HCT116 (cell line): ENCODE results near the gene SLC6A7. TPM values are rescaled to one million over a fixed set of nuclear protein-coding genes. Genes with fewer than 3 reads are reported as not detected.

Experiments used
- ATAC-seq: fragments of 200-7000 bp; cut with Tn5 transposase; 2 replicates; pipeline ENCODE4 v1.9.1; 2020; ENCODE audit warnings: mild to moderate bottlenecking, moderate library complexity
- BruUV-seq: library from RNA; stranded (reverse); fragments of 400-500 nt; replicated peaks from 2 replicates; lab custom pipeline; 2021; lab: Mats Ljungman, UMichigan
- CTCF ChIA-PET: fragments of 300-600 bp; sonication (Branson Sonifier 250); formaldehyde crosslinking; loops from one replicate; lab custom pipeline; 2021; ENCODE audit warnings: antibody characterized with exemption; lab: Charles Lee
- POLR2A ChIA-PET: fragments of 300-600, 350-600 bp; sonication (Branson Sonifier 250); formaldehyde crosslinking; loops from one replicate; lab custom pipeline; 2021; ENCODE audit warnings: antibody characterized with exemption; lab: Charles Lee
- RAD21 ChIA-PET, 2 experiments: fragments of 300-600 bp; sonication (Branson Sonifier 250); formaldehyde crosslinking; loops; one replicate each; lab custom pipeline; 2023; ENCODE audit warnings: low total read pairs in 2 of 2; ENCODE audit not compliant: uncharacterized antibody in 2 of 2, unreplicated experiment in 2 of 2, low non-redundant PET in 1 of 2; lab: Charles Lee
- DNase-seq: peaks from one replicate; pipeline ENCODE4 v3.0.0-alpha.2; 2010; ENCODE audit warnings: low read depth, low spot score
- H2AFZ ChIP-seq: fragments of 200-600 bp; shearing (Covaris generic), sonication (generic); 2 replicates; pipeline ENCODE4 v1.6.1; 2017; ENCODE audit warnings: low read depth, mixed run types, mixed read lengths, antibody characterized with exemption, low read length; ENCODE audit not compliant: poor library complexity, severe bottlenecking
- H3K27ac ChIP-seq: 2 replicates; pipeline ENCODE4 v1.5.1; 2012; ENCODE audit warnings: low read depth, low read length
- H3K27me3 ChIP-seq: fragments of 200-600 bp; sonication (generic); 2 replicates; pipeline ENCODE4 v1.6.1; 2016; ENCODE audit warnings: mixed run types, low read length, mixed read lengths; ENCODE audit not compliant: insufficient read depth
- H3K36me3 ChIP-seq, 2 experiments: fragments of 200-500 bp in 1 of 2; fragments of 200-600 bp in 1 of 2; sonication (Bioruptor generic) in 1 of 2; sonication (generic) in 1 of 2; 2 replicates each; pipeline versions ENCODE4 v1.5.1 to v1.6.1; 2014 to 2016; ENCODE audit warnings: low read length in 2 of 2, inconsistent platforms in 1 of 2, mixed read lengths in 1 of 2, mixed run types in 1 of 2; ENCODE audit not compliant: insufficient read depth in 2 of 2, control insufficient read depth in 1 of 2
- H3K4me1 ChIP-seq, 2 experiments: fragments of 200-600 bp in 1 of 2; sonication (generic) in 1 of 2; 2 replicates each; pipeline versions ENCODE4 v1.5.1 to v1.6.1; 2012 to 2017; ENCODE audit warnings: low read length in 2 of 2, inconsistent platforms in 1 of 2, mild to moderate bottlenecking in 1 of 2, mixed read lengths in 1 of 2, mixed run types in 1 of 2, moderate library complexity in 1 of 2; ENCODE audit not compliant: insufficient read depth in 2 of 2, control insufficient read depth in 1 of 2
- H3K4me2 ChIP-seq: fragments of 200-600 bp; sonication (generic); 2 replicates; pipeline ENCODE4 v1.6.1; 2017; ENCODE audit warnings: mixed run types, low read length, mixed read lengths
- H3K4me3 ChIP-seq, 2 experiments: fragments of 200-600 bp in 1 of 2; sonication (generic) in 1 of 2; replicated peaks in 1 of 2; 2 replicates each; pipeline ENCODE4 v1.5.1; 2011 to 2016; ENCODE audit warnings: low read length in 2 of 2, control low read depth in 1 of 2, low read depth in 1 of 2, mild to moderate bottlenecking in 1 of 2, mixed read lengths in 1 of 2, mixed run types in 1 of 2
- H3K79me2 ChIP-seq: fragments of 200-600 bp; sonication (generic); 2 replicates; pipeline ENCODE4 v1.6.1; 2017; ENCODE audit warnings: mild to moderate bottlenecking, mixed run types, low read length, moderate library complexity, mixed read lengths; ENCODE audit not compliant: insufficient read depth
- H3K9ac ChIP-seq: fragments of 200-600 bp; sonication (generic); 2 replicates; pipeline ENCODE4 v1.6.1; 2016; ENCODE audit warnings: low read length, mixed read lengths
- H3K9me2 ChIP-seq: fragments of 200-600 bp; sonication (generic), shearing (Covaris generic); 2 replicates; pipeline ENCODE4 v1.6.1; 2017; ENCODE audit warnings: mixed run types, mild to moderate bottlenecking, moderate library complexity; ENCODE audit not compliant: insufficient read depth
- H3K9me3 ChIP-seq, 2 experiments: fragments of 200-500 bp in 1 of 2; fragments of 200-600 bp in 1 of 2; sonication (Bioruptor generic) in 1 of 2; sonication (generic) in 1 of 2; 2 replicates each; pipeline ENCODE4 v1.6.1; 2014 to 2017; ENCODE audit warnings: low read length in 2 of 2, mixed read lengths in 2 of 2, inconsistent platforms in 1 of 2, low read depth in 1 of 2, mild to moderate bottlenecking in 1 of 2, mixed run types in 1 of 2, moderate library complexity in 1 of 2; ENCODE audit not compliant: control insufficient read depth in 1 of 2, insufficient read depth in 1 of 2
- H4K20me1 ChIP-seq: fragments of 200-600 bp; sonication (generic), shearing (Covaris generic); 2 replicates; pipeline ENCODE4 v1.6.1; 2017; ENCODE audit warnings: mixed run types, mild to moderate bottlenecking, moderate library complexity; ENCODE audit not compliant: insufficient read depth
- EGR1 ChIP-seq: IDR thresholded peaks from 2 replicates; pipeline ENCODE4 v1.6.1; 2012; ENCODE audit warnings: low read depth
- EZH2phosphoT487 ChIP-seq: fragments of 200-600 bp; IDR thresholded peaks from 2 replicates; pipeline ENCODE4 v1.6.1; 2018; ENCODE audit warnings: antibody characterized with exemption, borderline replicate concordance
- FOSL1 ChIP-seq: IDR thresholded peaks from 2 replicates; pipeline ENCODE4 v1.6.1; 2012; ENCODE audit warnings: low read depth
- POLR2A ChIP-seq: IDR thresholded peaks from 2 replicates; pipeline ENCODE4 v1.7.0; 2011; ENCODE audit warnings: borderline replicate concordance; ENCODE audit not compliant: insufficient read depth, insufficient read length; ENCODE audit errors: extremely low read depth
- RAD21 ChIP-seq: IDR thresholded peaks from 2 replicates; pipeline ENCODE4 v1.6.1; 2012; ENCODE audit warnings: low read depth, mild to moderate bottlenecking
- SIN3A ChIP-seq: IDR thresholded peaks from 2 replicates; pipeline ENCODE4 v1.6.1; 2012; ENCODE audit warnings: low read depth
- SRF ChIP-seq: IDR thresholded peaks from 2 replicates; pipeline ENCODE4 v1.6.1; 2012; ENCODE audit warnings: low read depth
- TCF7L2 ChIP-seq: IDR thresholded peaks from 2 replicates; pipeline ENCODE4 v1.7.0; 2011; ENCODE audit warnings: borderline replicate concordance, inconsistent platforms; ENCODE audit not compliant: insufficient read depth, insufficient read length; ENCODE audit errors: extremely low read depth
- ZFX ChIP-seq: fragments of 450-650 bp; IDR thresholded peaks from 2 replicates; pipeline ENCODE4 v1.6.1; 2017
- intact Hi-C: fragments of 100-400 bp; cut with micrococcal nuclease; formaldehyde crosslinking; loops from 2 replicates; pipeline ENCODE4 v1.10.0; 2022
- total RNA-seq: library from RNA; stranded (reverse); gene quantifications from one replicate; pipeline ENCODE4 v1.2.1, GENCODE V29; 2021; ENCODE audit not compliant: unreplicated experiment
- TF ChIP-seq, protein P1 (sequence below): IDR thresholded peaks from 2 replicates; pipeline ENCODE4 v1.6.1; 2011; ENCODE audit warnings: mild to moderate bottlenecking, low read length, moderate library complexity; ENCODE audit not compliant: insufficient replicate concordance; ENCODE audit errors: extremely low read depth
- TF ChIP-seq, protein P2 (sequence below): IDR thresholded peaks from 2 replicates; pipeline ENCODE4 v1.6.1; 2012; ENCODE audit warnings: low read depth

Gene SLC6A7
- total RNA-seq, 1 experiment from 2014 or later = not detected

DNA sequence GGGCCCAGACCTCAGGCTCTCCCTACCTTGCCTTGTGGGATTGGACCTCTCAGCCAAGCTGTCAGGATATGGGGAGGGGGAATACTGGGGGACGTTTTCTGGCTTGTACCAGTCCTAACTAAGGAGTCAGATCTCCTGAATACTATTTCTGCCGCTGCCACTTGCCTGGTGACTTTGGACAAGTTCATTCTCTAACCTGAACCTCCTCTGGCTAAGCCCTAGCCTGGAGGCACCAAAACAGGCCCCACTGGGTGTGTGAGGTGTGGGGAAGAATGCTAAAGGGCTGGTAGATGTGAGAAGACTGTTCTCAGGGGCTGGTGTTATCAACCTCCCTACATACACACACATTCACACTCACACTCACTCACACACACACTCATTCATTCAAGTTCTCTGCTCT, 1.1 kb downstream of the SLC6A7 start:
- no peak for DNase-seq
- Histone ChIP-seq H3K9ac (no peak overlapping the region), H3K4me2 (no peak overlapping the region), H3K4me3 (no peak overlapping the region), H3K36me3 (no peaks in the 10 kb centered on the region), H3K4me1 (peaks cover 0 to 6% of the 10 kb centered on the region in 2 experiments; a peak in 1 of 4 replicates), H3K27ac (no peak overlapping the region), H3K79me2 (no peaks in the 10 kb centered on the region)
- CTCF ChIA-PET = no interaction called here
- no peak for ATAC-seq
- TF ChIP-seq FOSL1 (no peak), RAD21 (no peak), TCF7L2 (no peak), SRF (no peak), EZH2phosphoT487 (no peak), EGR1 (no peak), ZFX (no peak), POLR2A (no peak), SIN3A (no peak)
- TF ChIP-seq, protein P1, sequence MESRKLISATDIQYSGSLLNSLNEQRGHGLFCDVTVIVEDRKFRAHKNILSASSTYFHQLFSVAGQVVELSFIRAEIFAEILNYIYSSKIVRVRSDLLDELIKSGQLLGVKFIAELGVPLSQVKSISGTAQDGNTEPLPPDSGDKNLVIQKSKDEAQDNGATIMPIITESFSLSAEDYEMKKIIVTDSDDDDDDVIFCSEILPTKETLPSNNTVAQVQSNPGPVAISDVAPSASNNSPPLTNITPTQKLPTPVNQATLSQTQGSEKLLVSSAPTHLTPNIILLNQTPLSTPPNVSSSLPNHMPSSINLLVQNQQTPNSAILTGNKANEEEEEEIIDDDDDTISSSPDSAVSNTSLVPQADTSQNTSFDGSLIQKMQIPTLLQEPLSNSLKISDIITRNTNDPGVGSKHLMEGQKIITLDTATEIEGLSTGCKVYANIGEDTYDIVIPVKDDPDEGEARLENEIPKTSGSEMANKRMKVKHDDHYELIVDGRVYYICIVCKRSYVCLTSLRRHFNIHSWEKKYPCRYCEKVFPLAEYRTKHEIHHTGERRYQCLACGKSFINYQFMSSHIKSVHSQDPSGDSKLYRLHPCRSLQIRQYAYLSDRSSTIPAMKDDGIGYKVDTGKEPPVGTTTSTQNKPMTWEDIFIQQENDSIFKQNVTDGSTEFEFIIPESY = no peak
- TF ChIP-seq, protein P2, sequence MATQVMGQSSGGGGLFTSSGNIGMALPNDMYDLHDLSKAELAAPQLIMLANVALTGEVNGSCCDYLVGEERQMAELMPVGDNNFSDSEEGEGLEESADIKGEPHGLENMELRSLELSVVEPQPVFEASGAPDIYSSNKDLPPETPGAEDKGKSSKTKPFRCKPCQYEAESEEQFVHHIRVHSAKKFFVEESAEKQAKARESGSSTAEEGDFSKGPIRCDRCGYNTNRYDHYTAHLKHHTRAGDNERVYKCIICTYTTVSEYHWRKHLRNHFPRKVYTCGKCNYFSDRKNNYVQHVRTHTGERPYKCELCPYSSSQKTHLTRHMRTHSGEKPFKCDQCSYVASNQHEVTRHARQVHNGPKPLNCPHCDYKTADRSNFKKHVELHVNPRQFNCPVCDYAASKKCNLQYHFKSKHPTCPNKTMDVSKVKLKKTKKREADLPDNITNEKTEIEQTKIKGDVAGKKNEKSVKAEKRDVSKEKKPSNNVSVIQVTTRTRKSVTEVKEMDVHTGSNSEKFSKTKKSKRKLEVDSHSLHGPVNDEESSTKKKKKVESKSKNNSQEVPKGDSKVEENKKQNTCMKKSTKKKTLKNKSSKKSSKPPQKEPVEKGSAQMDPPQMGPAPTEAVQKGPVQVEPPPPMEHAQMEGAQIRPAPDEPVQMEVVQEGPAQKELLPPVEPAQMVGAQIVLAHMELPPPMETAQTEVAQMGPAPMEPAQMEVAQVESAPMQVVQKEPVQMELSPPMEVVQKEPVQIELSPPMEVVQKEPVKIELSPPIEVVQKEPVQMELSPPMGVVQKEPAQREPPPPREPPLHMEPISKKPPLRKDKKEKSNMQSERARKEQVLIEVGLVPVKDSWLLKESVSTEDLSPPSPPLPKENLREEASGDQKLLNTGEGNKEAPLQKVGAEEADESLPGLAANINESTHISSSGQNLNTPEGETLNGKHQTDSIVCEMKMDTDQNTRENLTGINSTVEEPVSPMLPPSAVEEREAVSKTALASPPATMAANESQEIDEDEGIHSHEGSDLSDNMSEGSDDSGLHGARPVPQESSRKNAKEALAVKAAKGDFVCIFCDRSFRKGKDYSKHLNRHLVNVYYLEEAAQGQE = no peak
- TF ChIP-seq, all 23 proteins: peak for 0
- Histone ChIP-seq H4K20me1 (no peaks in the 10 kb centered on the region), H3K27me3 (no peaks in the 10 kb centered on the region; the same call in 1 of the 2 replicates), H2AFZ (no peak overlapping the region), H3K9me2 (no peaks in the 10 kb centered on the region), H3K9me3 (no peaks in the 10 kb centered on the region)
- no TSS peak for BruUV-seq
- ChIA-PET POLR2A (no interaction called here), RAD21 (no interaction called here)
- intact Hi-C loops = no loop called here
